ENCODE results near the gene FRAT2.
A peak's percentile ranks its signal among the peaks of the same experiment; 100 is the strongest.
"Not testable (repeated sequence)": the region's sequence is repeated elsewhere in the genome, so short reads cannot be mapped to it uniquely, and the experiment has no call there.

The FRAT2 gene

GRCh38 chr10:97356318-97356914, 21.9 kb upstream of the FRAT2 start:
- no peak for DNase-seq (ENCODE audit: low spot score)

- no peak for DNase-seq (ENCODE audit: low spot score)
These were observed 21.0 kb upstream of the FRAT2 start for GRCh38 chr10:97355571-97355975.

DNA sequence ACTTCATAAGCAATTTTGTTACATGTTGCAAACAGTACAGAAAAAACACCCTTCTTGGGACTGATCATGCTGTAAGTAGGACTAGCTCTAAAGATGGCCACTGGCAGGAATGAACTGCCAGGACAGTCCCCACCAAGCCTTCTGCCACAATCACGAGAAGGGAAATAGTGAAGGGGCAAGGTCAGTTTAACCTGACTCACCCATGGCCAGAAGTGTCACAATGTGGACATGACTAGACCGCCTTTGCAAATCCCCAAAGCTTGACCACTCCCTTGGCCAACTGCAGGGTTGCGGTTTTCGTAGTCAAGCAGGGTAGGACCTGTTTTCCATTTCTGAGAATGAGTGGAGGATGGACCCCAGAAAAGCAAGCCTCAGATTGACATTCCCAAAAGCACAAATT, 19.4 kb upstream of the FRAT2 start:
- no peak for DNase-seq (ENCODE audit: low spot score)

- no peak for DNase-seq (ENCODE audit: low spot score)
These were observed 15.4 kb upstream of the FRAT2 start for GRCh38 chr10:97349752-97350513.

DNA sequence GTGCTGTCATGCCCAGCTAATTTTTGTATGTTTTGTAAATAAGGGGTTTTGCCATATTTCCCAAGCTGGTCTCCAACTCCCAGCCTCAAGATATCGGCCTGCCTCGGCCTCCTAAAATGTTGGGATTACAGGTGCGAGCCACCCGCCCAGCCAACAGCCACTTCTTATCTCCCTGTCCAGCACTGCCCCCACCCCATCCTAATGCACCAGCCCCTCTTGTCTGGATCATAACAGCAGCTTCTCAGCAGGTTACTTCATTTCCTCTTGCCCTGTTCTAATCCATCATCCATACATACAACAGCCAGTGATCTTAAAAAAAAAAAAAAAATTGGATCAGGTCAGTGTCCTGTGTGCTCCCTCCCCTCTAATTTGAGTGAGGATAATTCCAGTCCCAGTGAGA, 12.8 kb upstream of the FRAT2 start:
- no peak for DNase-seq (ENCODE audit: low spot score)

- not testable (repeated sequence) for DNase-seq (ENCODE audit: low spot score)
These were observed 9.1 kb upstream of the FRAT2 start for GRCh38 chr10:97343664-97344063.

DNA sequence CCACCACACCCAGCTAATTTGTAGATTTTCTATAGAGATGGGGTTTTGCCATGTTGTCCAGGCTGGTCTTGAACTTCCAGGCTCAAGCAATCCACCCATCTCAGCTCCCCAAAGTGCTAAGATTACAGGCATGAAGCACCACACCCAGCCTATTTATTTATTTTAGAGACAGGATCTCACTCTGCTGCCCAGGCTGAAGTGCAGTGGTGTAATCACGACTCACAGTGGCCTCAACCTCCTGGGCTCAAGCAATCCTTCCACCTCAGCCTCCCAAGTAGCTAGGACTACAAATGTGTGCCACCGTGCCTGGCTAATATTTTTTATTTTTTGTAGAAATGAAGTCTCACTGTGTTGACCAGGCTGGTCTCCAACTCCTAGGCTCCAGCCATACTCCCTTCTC, 6.9 kb upstream of the FRAT2 start:
- no peak for DNase-seq (ENCODE audit: low spot score)

DNA sequence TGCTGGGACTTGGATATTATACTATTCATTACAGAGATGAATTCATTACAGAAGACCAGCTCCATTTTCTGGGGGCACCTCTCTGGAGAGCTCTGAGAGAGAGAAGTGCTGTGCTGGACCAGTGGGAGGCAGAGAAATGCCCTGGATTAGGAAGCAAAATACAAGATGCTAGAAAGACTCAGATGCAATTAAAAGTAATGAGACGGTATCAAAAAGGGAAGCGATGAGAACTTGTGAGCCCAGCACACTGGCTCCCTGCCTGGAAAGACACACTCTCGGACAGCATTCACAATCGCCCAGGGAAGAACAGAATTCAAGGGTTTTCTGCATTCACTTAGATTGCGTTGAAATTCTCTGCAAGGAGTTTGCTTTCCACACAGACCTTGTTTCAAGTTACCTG, 3.5 kb upstream of the FRAT2 start:
- DNase-seq (ENCODE audit: low spot score), result no peak

GRCh38 chr10:97336942-97337831, 2.7 kb upstream of the FRAT2 start:
- DNase-seq (ENCODE audit: low spot score), result peak; percentile 61

DNA sequence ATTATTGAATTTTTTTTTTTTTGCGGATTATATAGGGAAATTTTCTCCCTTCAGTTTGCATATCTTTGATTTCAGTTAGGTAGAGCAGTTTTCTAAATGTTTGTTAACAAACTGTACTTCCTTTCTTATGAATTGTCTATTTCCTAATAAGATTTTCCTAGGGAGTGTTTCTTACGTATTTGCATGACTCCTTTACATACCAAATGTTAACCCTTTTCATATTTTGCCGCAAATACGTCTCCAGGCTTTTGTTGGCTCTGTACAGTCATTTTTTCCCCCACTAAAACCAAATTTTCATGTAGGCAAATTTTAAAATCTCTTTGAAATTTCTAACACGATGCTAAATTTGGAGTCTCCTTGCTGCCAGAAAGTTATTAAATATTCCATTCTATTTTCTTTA, 1.9 kb upstream of the FRAT2 start:
- no peak for DNase-seq (ENCODE audit: low spot score)

GRCh38 chr10:97336006-97336405, 1.5 kb upstream of the FRAT2 start:
- no peak for DNase-seq (ENCODE audit: low spot score)

GRCh38 chr10:97335188-97335619, 675 bp upstream of the FRAT2 start:
- DNase-seq (ENCODE audit: low spot score), result no peak

DNA sequence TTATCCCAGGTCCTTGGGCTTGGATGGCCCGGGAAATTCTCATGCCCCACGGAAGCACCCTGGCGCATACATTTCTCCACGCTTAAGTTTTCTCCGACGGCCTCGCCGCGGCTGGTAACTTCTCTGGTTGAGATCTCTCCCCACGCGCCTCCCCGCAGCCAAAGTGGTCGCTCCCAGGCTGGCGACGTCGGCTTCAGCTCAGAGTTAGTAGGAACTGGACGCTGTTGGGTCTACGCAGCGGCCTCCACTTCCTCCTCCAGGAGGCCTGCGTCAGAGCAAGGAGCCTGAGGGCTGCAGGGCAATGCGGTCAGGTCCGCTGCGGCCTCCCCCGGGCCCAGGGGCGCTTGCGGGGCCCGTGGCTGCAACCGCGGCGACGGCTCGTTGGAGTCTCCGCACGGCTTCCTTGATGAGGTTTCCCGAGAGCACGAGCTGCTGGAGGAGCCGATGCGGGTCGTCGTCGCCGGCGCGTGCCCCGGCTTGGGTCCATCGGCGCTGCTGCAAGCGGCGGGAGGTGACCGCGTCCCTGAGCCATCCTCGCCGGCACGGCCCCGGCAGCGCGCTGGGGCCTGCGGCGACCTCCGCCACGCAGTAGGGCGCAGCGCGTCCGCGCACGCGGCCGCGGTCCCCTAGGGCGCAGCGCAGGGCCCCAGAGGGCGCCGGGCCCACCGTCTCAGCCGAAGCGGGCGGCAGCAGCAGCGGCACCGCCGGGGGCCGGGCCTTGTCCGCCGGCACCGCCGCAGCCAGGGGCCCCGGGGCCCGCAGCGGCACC, 744 bp downstream of the FRAT2 start:
- DNase-seq (ENCODE audit: low spot score), result peak; percentile 37

DNA sequence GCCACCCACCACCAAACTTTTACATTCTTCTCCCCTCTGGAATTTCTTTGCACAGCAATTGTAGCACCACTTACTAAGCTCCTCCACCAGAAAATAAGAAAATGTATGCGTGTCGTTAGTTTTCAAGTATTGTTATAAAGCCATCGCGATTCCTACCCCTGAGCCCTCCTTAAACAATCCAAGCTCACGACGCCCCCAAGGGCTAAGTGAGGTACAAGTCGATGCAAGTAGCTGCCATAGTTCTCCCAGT, 1.3 kb downstream of the FRAT2 start:
- DNase-seq (ENCODE audit: low spot score), result no peak

DNA sequence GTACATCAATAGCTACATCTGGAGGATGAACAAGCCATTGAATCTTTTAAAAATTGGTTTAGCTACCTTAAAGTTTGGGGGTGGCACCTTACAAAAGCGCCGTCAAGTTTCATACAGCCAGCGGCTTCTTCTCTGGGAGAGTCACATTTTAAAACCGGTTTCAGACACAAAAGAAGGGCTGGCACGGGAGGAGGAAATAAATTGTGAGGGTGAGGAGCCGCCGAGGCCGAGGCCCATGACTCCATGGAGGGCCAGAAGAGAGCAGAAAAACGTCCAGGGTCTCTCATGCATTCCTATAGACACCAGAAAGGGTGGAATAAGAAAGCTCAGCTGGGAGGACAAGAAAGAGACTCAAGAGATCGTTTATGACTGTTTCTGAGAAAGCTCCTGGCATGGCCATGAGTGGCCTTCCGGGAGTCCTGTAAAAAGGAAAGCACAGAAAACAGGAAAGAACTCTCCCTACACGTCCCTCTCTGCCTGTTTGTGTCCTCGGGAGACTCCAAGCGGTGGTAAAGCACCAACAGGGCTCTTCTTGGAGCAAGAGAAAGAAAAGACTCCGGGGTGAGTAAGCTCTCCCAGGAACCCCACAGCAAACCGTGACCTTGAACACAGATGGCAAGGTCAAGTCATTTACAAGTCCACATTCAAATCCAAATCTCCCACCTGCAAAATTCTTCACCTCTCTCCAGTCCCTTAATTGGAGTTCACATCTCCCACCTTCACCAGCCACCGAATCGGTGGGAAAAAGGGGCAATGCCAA, 1.8 kb downstream of the FRAT2 start:
- DNase-seq (ENCODE audit: low spot score), result no peak

DNA sequence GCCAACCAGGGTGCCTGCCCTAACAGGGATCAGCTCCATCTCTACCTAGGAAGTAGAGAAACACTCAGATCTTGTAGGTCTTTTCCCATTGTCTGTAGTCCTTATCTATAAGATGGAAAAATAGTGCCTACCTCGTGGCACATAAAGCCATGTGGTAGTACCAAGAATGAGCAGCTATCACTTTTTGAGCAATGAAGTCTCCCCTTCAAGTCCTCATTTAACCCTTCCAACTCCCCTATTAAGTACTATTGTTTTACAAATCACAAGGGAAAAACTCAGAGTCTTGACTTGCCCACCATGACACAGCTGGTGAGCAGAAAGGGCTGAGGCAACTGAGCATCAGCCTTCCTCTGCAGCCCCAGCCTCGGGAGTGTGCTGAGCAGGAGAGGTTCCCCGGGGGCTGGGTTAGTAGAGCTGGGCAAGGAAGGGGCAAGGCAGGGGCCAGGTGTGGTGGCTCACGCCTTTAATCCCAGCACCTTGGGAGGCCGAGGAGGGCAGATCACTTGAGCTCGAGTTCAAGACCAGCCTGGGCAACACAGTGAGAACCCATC, 3.3 kb downstream of the FRAT2 start:
- DNase-seq (ENCODE audit: low spot score), result no peak

- no peak for DNase-seq (ENCODE audit: low spot score)
These were observed 4.8 kb downstream of the FRAT2 start for GRCh38 chr10:97329766-97330165.

DNA sequence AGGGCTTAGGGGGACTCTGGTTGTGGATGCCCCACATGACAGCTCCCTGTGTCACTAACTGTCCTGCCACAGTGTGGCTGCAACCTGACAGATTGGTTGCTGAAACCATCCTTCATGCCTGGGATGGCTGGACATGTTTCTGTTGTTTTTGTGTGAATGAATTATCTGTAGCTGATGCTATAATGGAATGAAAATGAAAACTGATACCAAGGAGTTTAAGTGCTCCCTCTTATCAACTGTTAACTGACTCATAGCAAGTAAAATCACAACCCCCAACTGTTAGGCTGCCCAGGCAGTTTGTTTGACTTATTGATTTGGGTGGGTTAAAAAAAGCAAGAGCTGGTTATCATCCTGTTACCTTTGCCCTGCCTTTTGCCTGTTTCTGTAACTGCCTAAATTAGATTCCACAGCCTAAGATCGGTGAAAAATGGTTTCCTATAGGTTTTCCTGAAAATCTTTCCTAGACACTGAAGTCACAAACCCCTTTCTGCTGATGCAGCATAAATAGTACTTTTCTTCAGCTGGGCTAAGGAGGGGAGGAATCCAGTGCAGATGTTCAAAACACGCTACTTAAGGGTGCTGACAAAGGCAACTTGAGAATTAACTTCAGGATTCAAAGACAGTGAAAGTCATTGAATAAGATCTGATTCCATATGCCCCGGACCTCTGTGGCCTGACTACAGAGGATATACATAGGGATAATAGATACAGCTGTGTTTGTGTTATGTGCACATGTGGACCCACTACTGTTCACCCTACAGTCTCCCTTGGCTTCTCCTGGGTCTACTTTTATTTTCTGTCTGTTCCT, 5.7 kb downstream of the FRAT2 start:
- DNase-seq (ENCODE audit: low spot score), result no peak

DNA sequence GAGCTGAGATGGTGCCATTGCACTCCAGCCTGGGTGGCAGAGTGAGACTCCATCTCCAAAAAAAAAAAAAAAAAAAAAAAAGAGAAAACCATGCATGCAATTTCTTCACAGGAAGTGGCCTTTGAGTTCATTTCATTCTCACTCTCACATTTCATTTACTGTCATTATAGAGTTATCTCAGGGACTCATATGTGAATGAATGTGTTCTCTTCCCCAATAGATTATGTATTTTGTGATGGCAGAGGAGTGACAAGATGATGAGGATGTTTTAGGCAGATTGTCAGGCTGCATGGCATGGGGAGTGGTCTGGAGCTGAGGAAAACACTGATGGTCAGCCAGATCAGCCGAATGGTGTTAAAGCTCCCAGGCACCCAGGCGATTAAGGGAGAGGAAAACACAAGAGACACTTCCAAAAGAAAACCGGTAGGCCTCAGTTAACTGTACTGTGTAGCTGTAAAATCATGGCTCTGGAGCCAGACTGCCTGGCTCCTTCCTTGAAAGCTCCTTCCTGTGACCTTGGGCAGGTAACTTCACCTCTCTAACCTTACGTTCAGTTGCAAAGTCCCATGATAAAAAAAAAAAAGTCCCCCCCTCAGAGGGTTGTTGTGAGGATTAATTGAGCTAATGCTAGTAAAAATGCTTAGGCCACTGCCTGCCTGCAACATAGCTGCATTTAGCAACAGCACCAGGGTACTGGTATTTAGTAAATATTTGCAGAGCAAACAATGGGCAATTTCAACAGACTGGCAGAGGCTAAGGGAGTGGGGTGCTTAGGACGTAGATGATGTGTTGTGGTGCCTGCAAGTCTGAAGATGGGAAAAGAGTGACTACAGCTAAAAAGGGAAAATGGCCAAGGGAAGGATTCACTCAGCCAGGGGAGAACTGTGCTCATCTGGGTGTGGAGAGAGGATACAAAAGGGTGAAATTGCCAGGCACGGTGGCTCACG, 6.9 kb downstream of the FRAT2 start:
- DNase-seq (ENCODE audit: low spot score), result no peak
